Measurements from ENCODE around the gene PCSK4.
"Not testable (repeated sequence)": the region's sequence is repeated elsewhere in the genome, so short reads cannot be mapped to it uniquely, and the experiment has no call there.

Gene PCSK4

DNA sequence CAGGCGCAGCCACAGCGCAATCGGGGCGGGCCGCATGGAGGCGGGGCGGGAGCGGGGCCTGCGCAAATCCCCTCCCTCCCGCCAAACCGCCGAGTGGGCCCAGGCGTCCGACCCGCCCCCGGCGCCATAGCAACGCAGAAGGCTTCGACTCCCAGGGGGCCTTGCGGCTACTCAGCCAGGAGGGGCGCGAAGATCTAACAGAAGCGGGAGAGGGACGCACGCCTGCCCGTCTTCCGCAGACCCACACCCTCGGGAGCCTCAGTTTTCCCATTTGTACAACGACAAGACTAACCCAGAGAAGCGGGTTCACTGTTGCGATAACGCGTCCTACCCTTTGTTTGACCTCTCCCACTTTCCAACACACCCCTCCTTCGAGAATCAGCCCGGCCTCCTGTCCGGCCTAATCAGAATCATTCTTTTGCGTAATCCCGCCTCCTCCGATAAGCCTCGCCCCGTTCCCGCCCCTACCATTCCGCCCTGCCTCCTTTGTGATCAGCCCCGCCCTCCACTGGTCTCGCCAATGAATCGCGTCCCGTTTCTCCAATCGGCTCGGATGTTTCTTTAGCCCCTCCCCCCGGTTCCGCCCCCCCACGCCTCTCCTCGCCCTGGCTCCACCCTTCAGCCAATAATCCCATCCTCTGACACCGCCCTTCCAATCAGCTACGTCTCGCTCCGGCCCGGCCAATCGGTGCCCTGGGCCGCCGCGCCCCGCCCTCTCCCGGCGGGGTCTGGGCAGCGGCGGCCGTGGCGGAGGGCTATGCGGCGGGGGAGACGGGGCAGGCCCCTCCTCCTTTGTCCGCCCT, at the start of gene PCSK4:
Gene PCSK4, minus strand, starts transcription at position 40 of the 803 bp plus-strand sequence. Its CDS starts 4 bp downstream, at position 36.
- DNase-seq (ENCODE audit: low read depth in 2 of 2), result peak; percentile 94 to 98

DNA sequence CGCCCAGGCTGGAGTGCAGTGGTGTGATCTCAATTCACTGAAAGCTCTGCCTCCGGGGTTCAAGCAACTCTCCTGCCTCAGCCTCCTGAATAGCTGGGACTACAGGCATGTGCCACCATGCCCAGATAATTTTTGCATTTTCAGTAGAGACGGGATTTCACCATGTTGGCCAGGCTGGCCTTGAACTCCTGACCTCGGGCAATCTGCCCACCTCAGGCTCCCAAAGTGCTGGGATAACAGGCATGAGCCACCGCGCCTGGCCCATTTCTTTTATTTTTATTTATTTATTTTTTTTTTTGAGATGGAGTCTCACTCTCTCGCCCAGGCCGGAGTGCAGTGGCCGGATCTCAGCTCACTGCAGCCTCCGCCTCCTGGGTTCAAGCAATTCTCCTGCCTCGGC, 49.6 kb upstream of the PCSK4 start:
- not testable (repeated sequence) for DNase-seq (ENCODE audit: low read depth in 2 of 2)

DNA sequence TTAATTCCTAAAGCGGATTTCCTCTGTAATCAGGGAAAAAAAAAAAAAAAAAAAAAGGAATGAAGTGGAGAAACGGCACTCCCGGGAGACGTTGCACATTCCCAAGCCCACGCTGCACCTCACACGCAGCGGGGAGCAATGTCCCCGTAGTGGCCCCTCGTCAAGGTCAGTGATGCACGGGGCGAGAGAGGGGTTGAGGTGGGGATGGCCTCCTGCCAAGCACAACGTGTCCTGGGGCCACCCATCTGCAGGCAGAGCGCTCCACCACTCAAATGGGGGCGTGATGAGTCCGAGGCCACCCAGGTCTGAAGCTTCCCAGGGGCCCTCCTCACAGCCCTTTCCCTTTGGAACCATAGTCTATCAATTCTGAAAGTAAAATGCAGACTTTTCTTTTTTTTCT, 48.8 kb upstream of the PCSK4 start:
- DNase-seq (ENCODE audit: low read depth in 2 of 2), result no peak

DNA sequence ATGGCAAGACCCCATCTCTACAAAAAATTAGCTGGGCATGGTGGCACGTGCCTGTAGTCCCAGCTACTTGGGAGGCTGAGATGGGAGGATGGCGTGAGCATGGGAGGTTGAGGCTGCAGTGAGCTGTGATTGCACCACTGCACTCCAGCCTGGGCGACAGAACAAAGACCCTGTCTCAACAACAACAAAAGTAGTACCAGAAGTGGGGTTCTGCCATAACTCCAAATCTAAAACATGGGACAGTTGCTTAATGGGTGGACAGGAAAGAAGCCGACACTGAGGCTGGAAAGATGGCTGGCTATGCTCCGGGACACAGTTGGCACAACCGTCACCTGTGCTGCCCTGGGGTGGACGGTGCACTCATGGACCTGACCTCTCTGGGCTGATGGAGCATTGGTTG, 45.5 kb upstream of the PCSK4 start:
- DNase-seq (ENCODE audit: low read depth in 2 of 2), result not testable (repeated sequence)

DNA sequence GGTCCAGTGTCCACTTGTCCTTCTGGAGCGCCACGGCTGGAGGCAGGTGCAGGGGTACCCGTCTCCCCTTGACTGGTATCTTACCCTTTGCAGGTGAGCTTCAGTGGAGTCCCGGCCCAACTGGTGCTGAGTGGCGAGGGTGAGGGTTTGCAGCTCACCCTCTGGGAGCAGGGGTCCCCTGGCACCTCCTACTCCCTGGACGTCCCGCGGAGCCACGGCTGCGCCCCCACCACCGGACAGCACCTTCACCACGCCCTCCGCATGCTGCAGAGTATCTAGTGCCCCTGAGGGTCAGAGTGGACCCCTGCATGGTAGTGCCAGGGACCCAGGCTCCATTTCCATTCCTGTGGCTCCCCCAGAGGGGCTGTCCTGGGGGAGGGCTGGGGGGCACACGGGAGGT, 44.8 kb upstream of the PCSK4 start:
- no peak for DNase-seq (ENCODE audit: low read depth in 2 of 2)

DNA sequence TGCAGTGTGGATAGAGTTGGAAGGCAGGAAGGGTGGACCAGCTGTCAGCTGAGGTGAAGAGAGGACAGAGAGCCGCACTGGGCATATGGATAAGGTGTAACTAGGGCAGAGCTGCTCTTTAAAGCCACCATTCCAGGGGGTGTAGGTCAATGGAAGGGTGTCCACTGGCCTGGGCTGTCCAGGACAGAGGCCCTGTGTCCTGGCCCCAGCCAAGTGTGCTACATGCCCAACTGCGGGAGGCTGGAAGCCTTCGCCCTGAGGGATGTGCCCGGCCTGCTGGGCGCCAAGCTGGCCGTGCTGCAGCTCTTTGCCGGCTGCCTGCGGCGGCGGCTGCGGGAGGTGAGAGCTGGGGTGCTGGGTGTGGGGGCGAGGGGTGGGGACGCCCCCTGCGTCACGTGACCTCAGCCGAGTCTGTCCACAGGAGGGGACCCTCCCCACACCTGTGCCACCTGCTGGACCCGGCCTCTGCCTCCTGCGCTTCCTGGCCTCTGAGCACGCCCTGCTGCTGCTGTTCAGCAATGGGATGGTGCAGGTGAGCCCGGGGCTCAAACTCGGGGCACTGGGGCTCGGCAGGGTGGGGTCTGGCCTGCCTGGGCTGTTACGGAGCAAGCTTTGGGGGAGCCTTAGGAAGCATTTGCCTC, 43.5 kb upstream of the PCSK4 start:
- DNase-seq (ENCODE audit: low read depth in 2 of 2), result no peak

DNA sequence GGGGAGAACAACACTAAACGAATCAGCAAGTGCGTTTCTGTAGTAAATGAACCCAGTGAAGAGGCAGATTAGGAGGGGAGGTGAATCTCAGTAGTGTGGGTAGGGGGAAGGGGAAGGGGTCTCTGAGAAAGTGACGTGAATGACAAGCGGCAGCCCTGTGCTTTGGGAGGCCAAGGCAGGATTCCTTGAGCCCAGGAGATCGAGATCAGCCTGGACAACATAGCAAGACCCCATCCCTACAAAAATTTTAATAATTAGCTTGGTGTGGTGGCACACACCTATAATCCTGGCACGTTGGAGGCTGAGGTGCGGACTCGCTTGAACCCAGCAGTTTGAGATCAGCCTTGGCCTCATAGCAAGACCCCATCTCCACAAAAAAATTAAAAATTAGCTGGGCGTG, 41.9 kb upstream of the PCSK4 start:
- no peak for DNase-seq (ENCODE audit: low read depth in 2 of 2)

DNA sequence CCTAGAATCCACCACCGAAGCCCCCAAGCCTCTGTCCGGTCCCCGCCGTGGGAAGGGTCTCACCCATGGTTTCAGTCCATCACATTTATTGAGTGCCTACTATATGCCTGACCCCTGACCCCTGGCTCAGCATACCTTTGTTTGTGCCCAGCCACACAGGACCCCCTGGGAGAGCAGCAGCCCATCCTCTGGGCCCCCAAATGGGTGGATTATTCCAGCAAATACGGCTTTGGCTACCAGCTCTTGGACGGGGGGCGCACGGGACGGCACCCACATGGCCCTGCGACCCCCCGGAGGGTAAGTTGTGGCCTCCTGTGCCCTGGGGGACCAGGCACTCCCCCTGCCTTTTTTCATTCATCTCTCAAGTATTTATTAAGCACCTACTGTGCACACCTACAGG, 41.4 kb upstream of the PCSK4 start:
- DNase-seq (ENCODE audit: low read depth in 2 of 2), result no peak

DNA sequence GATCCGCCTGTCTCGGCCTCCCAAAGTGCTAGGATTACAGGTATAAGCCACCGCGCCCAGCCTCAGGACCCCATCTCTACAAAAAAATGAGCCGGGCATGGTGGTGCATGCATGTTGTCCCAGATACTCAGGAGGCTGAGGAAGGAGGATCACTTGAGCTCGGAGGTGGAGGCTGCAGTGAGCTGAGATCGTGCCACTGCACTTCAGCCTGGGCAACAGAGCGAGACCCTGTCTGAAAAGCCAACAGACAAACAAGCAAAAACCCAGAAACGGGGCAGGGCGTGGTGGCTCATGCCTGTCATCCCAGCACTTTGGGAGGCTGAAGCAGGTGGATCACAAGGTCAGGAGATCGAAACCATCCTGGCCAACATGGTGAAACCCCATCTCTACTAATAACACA, 40.7 kb upstream of the PCSK4 start:
- DNase-seq (ENCODE audit: low read depth in 2 of 2), result not testable (repeated sequence)

DNA sequence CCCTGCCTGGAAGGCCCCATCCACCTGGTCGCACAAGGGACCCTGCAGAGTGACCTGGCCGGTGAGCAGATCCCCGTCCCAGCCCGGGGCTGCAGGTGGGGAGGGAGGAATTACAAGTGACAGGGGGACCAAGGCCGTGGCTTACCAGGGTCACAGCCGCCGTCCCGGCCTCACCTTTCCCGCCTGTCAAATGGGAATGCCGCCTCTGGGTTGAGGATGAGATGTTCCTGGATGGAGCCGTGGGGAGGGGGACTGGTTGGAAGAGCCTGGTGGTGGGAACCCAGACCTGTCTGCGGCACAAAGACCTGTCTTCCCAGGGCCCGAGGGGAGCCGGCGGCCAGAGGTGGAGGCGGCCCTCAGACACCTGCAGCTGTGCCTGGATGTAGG, 39.3 kb upstream of the PCSK4 start:
- no peak for DNase-seq (ENCODE audit: low read depth in 2 of 2)

DNA sequence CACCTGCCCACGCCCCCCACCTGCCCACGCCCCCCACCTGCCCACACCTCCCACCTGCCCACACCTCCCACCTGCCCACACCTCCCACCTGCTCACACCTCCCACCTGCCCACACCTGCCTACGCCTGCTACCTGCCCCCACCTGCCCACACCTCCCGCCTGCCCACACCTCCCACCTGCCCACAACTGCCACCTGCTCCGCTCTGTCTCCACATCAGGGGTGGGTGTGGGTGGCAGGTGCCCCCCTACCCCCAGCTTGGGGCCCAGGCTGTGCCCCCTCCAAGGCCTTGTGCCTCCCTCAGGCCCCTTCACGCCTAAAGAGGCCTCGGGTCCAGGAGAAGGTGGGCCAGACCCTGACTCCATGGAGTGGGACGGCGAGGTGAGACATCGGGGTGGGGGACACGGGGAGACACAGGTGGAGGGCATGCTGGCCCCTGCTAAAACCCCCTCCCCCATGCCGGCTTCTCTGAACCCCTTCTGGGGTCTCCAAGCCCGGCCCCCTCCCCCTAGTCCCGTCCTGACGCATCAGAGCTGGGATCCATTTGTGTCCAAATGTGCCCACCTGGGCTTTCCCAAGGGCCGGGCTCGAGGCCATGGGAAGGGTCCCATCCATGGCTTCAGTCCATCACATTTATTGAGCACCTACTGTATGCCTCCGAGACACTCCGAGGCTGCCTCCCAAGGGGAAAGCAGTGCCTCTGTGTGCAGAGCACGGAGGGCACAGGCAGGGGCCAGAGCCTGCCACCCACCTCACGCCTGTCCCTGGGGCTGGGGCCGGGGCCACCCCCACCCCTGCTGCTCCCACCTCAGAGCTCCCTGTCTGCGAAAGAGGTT, 38.7 kb upstream of the PCSK4 start:
- DNase-seq (ENCODE audit: low read depth in 2 of 2), result no peak

DNA sequence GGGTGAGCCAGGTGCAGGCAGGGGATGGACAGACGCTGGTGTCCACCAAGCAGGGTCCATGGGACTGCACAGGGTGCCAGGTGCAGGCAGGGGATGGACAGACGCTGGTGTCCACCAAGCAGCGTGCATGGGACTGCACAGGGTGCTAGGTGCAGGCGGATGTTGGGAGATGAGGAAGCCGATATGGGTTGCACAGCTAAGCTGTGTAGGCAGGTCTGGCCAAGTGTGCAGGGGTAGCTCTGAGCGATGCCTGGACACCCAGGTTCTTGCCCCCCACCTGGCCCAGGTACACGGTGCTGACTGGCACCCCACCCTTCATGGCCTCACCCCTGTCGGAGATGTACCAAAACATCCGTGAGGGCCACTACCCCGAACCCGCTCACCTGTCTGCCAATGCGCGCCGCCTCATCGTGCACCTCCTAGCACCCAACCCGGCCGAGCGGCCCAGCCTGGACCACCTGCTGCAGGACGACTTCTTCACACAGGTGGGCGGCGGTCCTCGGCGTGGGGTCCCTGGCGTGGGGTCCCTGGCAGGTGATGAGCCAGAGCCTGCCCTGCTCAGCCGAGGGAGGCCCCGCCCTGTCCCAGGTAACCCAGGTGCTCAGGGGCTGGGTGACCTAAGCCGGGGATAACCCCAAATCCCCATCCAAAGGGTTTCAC, 37.6 kb upstream of the PCSK4 start:
- DNase-seq (ENCODE audit: low read depth in 2 of 2), result no peak

DNA sequence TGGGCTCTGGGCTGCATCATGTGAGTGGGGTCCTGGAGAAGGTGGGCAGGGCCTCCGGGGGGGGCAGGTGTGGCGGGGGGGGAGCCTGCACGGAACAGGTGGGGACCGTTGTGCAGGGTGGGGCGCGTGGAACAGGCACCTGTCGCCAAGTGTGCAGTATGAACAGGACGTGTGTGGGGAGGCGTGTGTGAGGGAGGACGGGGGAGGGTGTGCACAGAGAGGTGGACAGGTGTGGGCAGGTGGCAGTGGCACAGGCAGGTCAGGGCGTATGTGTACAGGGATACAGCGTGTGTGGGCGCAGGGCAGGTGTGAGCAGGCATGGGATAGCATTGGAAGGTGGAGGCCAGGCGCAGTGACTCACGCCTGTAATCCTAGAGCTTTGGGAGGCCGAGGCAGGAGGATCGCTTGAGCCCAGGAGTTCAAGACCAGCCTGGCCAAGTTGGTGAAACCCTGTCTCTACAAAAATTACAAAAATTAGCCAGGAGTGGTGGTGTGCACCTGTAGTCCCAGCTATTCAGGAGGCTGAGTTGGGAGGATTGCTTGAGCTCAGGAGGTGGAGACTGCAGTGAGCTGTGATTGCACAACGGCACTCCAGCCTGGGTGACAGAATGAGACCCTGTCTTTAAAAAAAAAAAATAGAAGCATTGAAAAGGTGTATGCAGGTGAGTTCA, 37.0 kb upstream of the PCSK4 start:
- no peak for DNase-seq (ENCODE audit: low read depth in 2 of 2)

DNA sequence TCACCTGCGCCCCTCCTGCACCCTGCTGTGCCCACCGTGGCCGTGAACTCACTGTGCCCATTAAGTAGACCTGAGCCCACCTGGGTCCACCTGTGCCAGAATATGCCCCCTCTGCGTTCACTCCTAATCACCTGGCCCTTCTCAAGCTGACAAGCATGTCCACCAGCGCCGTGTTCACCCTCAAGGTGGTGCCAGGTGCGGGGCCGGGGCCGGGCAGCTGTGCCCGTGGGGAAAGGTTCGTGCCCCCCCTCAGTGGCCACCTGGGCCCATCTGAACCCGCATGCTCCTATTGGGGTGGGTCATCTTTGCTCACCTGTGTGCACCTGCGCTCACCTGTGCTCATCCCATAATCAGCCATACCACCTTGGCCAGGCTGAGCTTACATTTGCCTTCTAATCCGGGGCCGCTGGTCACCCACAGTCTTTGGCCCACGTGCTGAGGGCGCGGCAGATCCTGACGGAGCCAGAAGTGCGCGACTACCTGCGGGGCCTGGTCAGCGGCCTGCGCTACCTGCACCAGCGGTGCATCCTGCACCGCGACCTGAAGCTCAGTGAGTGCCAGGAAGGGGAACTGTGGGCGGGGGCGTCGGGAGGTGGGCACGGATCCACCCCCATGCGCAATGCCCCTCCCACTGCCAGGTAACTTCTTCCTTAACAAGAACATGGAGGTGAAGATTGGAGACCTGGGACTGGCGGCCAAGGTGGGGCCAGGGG, 36.1 kb upstream of the PCSK4 start:
- no peak for DNase-seq (ENCODE audit: low read depth in 2 of 2)

DNA sequence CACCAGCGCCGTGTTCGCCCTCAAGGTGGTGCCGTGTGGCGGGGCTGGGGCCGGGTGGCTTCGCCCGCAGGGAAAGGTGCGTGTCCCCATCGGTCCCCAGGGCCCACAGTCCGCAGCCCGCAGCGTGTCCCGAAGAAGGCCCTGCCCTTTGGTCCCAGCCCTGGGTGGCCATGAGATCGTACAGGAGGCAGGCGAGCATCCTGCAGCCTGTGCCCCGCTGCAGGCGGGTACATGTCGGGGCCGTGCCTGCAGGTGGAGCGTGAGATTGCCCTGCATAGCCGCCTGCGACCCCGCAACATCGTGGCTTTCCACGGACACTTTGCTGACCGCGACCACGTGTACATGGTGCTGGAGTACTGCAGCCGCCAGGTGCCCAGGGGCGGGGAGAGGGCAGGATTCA, 35.2 kb upstream of the PCSK4 start:
- DNase-seq (ENCODE audit: low read depth in 2 of 2), result no peak

DNA sequence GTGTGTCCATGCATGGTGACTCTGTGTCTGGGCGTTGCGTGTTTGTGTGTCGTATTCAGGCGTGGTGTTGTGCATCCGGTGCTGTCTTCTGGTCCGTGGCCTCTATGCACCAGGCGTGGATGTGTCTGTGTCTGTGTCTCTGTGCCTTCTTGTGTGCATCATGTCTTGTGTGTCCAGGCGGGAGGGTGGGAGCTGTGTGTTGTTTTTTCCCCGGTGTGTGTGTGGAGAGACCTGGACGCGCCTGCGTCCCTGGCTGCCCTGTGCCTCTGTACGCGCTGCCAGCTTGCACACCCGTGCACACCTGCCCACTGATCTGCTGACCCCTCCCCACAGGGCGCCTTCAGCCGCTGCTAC, 34.8 kb upstream of the PCSK4 start:
- no peak for DNase-seq (ENCODE audit: low read depth in 2 of 2)

DNA sequence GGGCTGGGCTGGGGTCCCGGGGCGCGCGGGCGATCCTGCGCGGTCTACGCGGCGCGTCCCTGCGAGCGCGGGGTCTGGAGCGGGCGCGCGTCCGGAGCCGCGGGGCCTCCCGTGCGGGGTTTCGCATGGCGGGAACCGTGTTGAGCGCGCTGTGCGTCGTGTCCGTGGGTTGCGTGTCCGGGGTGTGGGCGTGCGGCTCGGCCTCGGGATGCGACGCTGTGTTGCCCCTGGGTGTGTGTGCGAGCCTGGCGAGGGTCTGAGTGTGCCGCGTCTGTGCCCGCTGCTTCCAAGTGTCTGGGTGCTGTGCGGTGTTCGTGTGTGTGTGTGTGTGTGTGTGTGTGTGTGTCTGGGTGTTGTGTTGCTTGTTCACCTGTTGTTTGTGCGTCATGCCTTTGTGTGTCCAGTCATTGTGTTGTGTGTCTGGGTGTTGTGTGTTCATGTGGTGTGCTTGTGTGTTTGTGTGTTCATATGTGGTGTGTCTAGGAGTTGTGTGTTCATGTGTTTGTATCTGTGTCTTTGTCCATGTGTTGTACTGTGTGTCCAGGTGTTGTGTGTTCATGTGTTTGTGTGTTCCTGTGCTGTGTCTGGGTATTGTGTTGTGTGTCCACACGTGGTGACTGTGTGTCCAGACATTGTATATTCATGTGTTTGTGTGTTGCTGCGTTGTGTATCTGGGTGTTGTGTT, 34.3 kb upstream of the PCSK4 start:
- DNase-seq (ENCODE audit: low read depth in 2 of 2), result no peak

DNA sequence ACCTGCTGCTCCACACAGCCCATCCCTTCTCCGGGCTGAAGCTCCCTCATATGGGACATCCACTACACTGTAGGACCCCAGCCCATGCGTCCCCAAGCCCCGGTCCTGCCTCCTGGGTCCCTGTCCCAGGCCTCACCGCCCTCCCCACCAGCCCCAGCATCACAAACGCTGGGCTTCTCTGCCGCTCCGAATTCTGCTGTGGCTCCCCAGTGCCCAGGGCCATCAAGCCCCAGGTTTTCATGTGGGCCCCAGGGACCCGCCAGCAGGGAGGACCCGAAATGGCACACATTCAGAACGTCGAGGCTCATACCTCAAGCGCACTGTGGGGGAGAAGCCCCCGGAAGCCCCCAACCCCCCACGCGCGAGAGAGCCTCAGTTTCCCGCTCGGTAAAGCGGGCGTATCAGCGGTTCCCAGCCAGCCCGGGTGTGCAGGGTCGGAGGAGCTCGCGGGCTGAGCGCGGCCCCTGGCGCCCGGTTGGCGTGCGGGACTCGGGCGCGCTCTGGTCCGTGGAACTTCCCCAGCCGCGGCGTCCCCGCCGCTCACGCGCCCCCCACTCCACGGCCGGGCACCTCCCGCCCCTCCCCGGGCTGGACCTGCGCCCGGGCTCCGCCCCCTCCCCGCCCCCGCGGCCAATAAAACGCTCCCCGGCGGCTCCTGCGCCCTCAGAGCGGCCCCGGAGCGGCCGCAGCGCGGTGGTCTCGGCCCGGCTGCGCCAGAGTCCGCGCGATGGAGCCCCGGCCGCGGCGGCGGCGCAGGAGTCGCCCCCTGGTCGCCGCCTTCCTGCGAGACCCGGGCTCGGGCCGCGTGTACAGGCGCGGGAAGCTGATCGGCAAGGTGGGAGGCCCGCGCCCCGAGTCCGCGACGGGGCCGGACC, 33.5 kb upstream of the PCSK4 start, which contains the start of gene PLK5:
Gene PLK5, plus strand, starts transcription at position 666 of the 875 bp plus-strand sequence. CDS start 2,920 bp downstream, outside the sequence.
- DNase-seq (ENCODE audit: low read depth in 2 of 2), result no peak

DNA sequence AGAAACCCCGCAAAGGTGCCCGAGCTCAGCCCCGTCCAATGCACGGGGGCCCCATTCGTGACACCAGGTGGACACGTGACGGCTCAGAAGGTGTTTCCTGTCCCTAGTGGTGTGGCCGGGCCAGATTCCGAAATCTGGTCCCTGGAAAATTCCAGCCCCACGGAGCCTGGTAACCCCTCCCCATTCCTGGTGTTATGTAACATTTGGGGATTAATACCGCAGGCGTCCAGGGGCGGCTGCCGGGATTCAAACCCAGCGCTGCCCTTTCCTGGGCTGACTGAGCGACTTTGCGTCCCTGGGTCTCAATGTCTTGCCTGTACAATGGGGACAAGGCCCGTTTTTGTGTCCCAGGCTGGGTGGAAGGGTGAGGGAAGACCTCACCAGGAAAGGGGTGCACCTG, 32.7 kb upstream of the PCSK4 start:
- DNase-seq (ENCODE audit: low read depth in 2 of 2), result no peak

Measured in stimulated activated CD8-positive, alpha-beta memory T cell treated with anti-CD3 and anti-CD28 coated beads, Interleukin-2, amount 100 ng/mL, for 48 hours (primary cell).